ENCODE measurements around the gene MMP23B. TPM values are rescaled to one million over a fixed set of nuclear protein-coding genes. Genes with fewer than 3 reads are reported as not detected.

Gene MMP23B
- total and polyA plus RNA-seq, 2 experiments from 2014 or later, result 15.8 to 16.2 TPM

- Mint-ChIP-seq H3K4me1 (no peaks in the 10 kb centered on the region; the same call in 2 of the 3 replicates), H3K27ac (no peak overlapping the region), H3K27me3 (ENCODE audit: insufficient read depth, low read depth, poor library complexity) (peaks cover 12% of the 10 kb centered on the region), H3K4me3 (no peak overlapping the region), H3K9me3 (no peaks in the 10 kb centered on the region; the same call in 1 of the 3 replicates), H3K36me3 (ENCODE audit: low read depth) (no peaks in the 10 kb centered on the region)
- Histone ChIP-seq H3K4me2 (no peak overlapping the region), H3K79me2 (replicated peaks; ENCODE audit: insufficient read depth) (no peaks in the 10 kb centered on the region), H2AFZ (no peak overlapping the region), H3F3A (replicated peaks; ENCODE audit: low read depth) (0 out of 2 replicates have a peak, but pooled peaks cover 3% of the 10 kb centered on the region), H4K20me1 (replicated peaks; ENCODE audit: insufficient read depth) (no peaks in the 10 kb centered on the region), H3K4me1 (ENCODE audit: insufficient read depth) (no peaks in the 10 kb centered on the region), H3K9me2 (ENCODE audit: insufficient read depth) (no peaks in the 10 kb centered on the region), H3K27me3 (ENCODE audit: insufficient read depth) (peaks cover 4% of the 10 kb centered on the region; the same call in 1 of the 2 replicates), H3K4me3 (no peak overlapping the region), H3K36me3 (ENCODE audit: insufficient read depth) (no peaks in the 10 kb centered on the region), H3K27ac (ENCODE audit: low read depth) (no peak overlapping the region)
- no peak for DNase-seq (ENCODE audit: low spot score)
- no peak for ATAC-seq
- no peak for TF ChIP-seq EZH2 (IDR thresholded peaks at IDR 0.05; ENCODE audit: low read depth, unreplicated experiment)
- no peak for TF ChIP-seq ZNF331 (CRISPR knock-in tag; IDR thresholded peaks at IDR 0.05; ENCODE audit: low read depth)
- TF ChIP-seq CTCF (conservative IDR thresholded peaks at IDR 0.05; ENCODE audit: low read depth in 2 of 2), result no peak
- no peak for TF ChIP-seq EZH2phosphoT487 (IDR thresholded peaks at IDR 0.05; ENCODE audit: unreplicated experiment)
Observed at GRCh38 chr1:1625824-1626206, 6.2 kb upstream of the MMP23B start.

- no peak overlapping the region for H2AFZ ChIP-seq
- no peaks in the 10 kb centered on the region for H3K79me2 ChIP-seq (replicated peaks; ENCODE audit: insufficient read depth)
- no peak overlapping the region for H3K27ac ChIP-seq (ENCODE audit: low read depth)
- H3K4me1 ChIP-seq (ENCODE audit: insufficient read depth), result no peaks in the 10 kb centered on the region
- H4K20me1 ChIP-seq (replicated peaks; ENCODE audit: insufficient read depth), result no peaks in the 10 kb centered on the region
- no peak overlapping the region for H3K4me3 ChIP-seq
- no peak for TF ChIP-seq NANOG (IDR thresholded peaks at IDR 0.05; ENCODE audit: borderline replicate concordance)
- TF ChIP-seq ZNF331 (CRISPR knock-in tag; IDR thresholded peaks at IDR 0.05; ENCODE audit: low read depth), result no peak
- no peak for TF ChIP-seq ETS1 (IDR thresholded peaks at IDR 0.05)
- no peak for TF ChIP-seq JUNB (IDR thresholded peaks at IDR 0.05; ENCODE audit: unreplicated experiment)
- TF ChIP-seq POLR2AphosphoS5 (IDR thresholded peaks at IDR 0.05; ENCODE audit: low read depth), result no peak
- no peak for TF ChIP-seq ZNF114 (CRISPR knock-in tag; IDR thresholded peaks at IDR 0.05)
- no peak for TF ChIP-seq STAT1 (IDR thresholded peaks at IDR 0.05; ENCODE audit: unreplicated experiment)
- no peak for TF ChIP-seq REST (IDR thresholded peaks at IDR 0.05; ENCODE audit: unreplicated experiment)
- Mint-ChIP-seq H3K36me3 (ENCODE audit: low read depth) (no peaks in the 10 kb centered on the region), H3K9me3 (no peaks in the 10 kb centered on the region; the same call in 1 of the 3 replicates), H3K27me3 (ENCODE audit: insufficient read depth, low read depth, poor library complexity) (peaks cover 14% of the 10 kb centered on the region), H3K27ac (no peak overlapping the region), H3K4me1 (no peaks in the 10 kb centered on the region; the same call in 2 of the 3 replicates), H3K4me3 (no peak overlapping the region)
- H3K4me2 ChIP-seq, result no peak overlapping the region
- 0 out of 2 replicates have a peak, but pooled peaks cover 3% of the 10 kb centered on the region for H3F3A ChIP-seq (replicated peaks; ENCODE audit: low read depth)
- no peaks in the 10 kb centered on the region for H3K9me2 ChIP-seq (ENCODE audit: insufficient read depth)
- DNase-seq (ENCODE audit: low spot score) (no peak), ATAC-seq (no peak)
- no peaks in the 10 kb centered on the region for H3K36me3 ChIP-seq (ENCODE audit: insufficient read depth)
- peaks cover 10% of the 10 kb centered on the region for H3K27me3 ChIP-seq (ENCODE audit: insufficient read depth)
Observed at GRCh38 chr1:1626207-1627141, 5.5 kb upstream of the MMP23B start.

Data from GM23338 (cell line).